ENCODE measurements around the gene TIAM2.

DNA sequence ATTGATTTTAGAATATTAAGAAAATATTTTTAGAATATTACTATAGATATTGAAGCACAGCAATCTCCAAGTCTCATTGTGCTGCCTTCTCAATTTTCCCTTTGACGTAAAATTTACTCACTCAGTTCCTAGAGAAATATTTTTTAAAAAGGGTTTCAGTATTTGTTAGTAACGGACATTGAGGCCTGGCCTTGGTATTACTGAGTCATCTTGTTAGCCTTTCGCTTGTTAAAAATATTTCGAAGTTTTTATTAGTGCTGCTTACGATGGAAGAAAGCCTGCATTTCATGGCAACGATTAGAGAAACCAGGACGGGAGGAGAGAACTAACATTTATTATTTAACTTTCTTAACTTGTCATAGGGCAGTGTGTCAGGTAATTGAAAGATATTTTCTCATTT, 82.2 kb downstream of the TIAM2 start:
- TF ChIP-seq, protein P1, sequence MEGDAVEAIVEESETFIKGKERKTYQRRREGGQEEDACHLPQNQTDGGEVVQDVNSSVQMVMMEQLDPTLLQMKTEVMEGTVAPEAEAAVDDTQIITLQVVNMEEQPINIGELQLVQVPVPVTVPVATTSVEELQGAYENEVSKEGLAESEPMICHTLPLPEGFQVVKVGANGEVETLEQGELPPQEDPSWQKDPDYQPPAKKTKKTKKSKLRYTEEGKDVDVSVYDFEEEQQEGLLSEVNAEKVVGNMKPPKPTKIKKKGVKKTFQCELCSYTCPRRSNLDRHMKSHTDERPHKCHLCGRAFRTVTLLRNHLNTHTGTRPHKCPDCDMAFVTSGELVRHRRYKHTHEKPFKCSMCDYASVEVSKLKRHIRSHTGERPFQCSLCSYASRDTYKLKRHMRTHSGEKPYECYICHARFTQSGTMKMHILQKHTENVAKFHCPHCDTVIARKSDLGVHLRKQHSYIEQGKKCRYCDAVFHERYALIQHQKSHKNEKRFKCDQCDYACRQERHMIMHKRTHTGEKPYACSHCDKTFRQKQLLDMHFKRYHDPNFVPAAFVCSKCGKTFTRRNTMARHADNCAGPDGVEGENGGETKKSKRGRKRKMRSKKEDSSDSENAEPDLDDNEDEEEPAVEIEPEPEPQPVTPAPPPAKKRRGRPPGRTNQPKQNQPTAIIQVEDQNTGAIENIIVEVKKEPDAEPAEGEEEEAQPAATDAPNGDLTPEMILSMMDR (IDR thresholded peaks at IDR 0.05): no peak
- peak in 1 of 2 donors; percentile 35 for TF ChIP-seq POLR2A (IDR thresholded peaks at IDR 0.05)

All from adrenal gland (tissue), 5 donors.